GM19324 (cell line): ENCODE data around the gene STC2.

ENCODE experiments used
- ATAC-seq: cut with Tn5 transposase; IDR thresholded peaks from one replicate; pipeline ENCODE4 v1.9.1; 2021; ENCODE audit warnings: mild to moderate bottlenecking, moderate library complexity; ENCODE audit not compliant: unreplicated experiment, low FRiP score

The STC2 gene

GRCh38 chr5:173329491-173330337 is 1.5 kb upstream of the STC2 start:
- ATAC-seq = no peak

DNA sequence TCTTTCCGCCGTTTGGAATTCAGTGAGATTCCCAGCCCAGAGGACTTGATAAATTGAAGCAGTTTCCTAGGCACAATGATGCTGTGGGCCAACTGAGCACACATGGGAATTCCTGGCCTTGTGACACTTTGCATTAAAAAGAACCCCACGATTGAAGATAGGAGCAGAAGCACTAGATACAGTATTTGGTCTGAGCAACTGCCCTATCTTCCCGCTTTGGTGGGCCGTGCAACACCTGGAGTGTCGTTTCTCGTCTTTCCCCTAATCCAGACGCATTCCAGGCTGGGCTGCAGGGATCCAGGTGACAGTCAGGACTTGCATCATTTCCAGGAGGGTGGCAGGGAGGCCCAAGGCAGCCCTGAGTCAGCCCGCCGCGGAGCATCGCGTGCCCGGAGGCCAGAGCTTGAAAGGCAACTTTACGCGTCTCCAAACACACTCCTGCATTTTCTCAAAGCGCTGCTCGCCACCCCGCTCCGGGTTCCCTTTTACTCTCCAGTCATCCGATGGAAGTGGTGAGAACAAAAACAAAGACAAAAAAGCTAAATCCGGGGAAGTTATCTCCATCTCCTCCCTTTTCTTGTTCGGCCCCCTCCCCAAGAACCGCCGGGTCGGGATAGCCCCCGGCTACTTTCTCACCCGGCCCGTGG is 753 bp upstream of the STC2 start:
- no peak for ATAC-seq

DNA sequence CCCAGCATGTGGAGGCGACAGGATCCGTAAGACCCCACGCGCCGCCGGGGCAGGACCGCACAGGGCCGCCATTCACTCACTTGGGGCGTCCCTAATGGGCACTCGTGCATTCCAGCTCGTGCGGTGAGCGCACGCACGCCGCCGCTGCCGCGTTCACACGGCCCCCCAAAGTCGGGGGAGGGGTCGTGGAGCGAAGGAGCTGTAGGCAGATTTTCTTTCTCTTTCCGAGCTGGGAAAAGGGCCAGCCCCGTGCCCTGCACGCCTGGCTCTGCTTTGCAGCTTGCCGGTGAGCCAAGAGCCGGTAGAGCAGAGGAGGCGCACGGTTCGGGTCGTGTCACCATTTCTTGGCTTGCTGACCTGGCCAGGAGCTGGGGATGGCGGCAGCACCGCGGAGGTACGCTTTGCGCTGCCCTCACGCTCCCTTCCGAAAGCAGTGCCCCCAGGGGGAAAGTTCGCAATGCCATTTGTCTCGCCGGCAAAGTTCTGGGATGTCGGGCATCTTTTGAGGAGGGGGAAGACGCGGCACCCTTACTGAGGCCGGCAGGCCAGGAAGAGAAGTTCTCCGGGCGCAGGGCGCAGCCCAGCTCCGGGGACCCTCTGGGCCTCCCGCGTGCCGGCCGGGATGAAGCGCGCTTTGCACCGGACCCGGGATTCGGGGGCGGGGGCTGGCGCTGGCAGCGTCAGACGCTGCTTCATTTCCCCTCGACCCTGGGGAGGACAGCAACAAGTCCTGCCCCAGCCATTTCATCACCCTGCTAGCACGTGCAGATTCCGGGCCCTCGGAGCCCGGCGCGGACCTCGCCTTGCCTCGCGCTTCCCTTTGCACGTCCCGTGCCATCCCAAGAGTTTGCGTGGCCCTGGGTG is 898 bp downstream of the STC2 start:
- no peak for ATAC-seq

DNA sequence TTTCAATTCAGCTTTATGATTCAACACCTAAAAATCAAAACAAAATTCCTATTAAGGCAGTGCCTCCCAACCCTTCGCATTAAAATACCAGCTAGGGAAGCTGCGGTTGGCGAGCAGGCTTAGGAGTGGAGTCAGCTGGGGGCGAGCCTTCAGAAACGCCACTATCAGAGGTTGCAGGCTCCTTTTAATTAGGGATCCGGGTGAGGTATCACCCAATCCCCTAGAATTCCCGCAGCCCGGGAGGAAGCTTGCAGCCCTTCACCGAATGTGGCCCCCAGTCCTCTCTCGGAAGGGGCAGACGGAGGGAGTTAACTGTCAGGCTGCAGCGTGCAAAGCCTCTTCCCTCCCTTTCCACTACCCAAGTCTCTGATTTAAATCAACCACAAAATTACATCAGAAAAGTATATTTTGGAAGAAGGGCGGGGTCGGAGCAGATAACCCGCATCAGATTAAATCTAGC is 1.7 kb downstream of the STC2 start:
- no peak for ATAC-seq

- ATAC-seq = no peak
These were observed 3.0 kb downstream of the STC2 start for GRCh38 chr5:173325091-173325698.

- ATAC-seq = no peak
These were observed 3.9 kb downstream of the STC2 start for GRCh38 chr5:173324115-173325001.

- no peak for ATAC-seq
These were observed 4.5 kb downstream of the STC2 start for GRCh38 chr5:173323799-173324114.

DNA sequence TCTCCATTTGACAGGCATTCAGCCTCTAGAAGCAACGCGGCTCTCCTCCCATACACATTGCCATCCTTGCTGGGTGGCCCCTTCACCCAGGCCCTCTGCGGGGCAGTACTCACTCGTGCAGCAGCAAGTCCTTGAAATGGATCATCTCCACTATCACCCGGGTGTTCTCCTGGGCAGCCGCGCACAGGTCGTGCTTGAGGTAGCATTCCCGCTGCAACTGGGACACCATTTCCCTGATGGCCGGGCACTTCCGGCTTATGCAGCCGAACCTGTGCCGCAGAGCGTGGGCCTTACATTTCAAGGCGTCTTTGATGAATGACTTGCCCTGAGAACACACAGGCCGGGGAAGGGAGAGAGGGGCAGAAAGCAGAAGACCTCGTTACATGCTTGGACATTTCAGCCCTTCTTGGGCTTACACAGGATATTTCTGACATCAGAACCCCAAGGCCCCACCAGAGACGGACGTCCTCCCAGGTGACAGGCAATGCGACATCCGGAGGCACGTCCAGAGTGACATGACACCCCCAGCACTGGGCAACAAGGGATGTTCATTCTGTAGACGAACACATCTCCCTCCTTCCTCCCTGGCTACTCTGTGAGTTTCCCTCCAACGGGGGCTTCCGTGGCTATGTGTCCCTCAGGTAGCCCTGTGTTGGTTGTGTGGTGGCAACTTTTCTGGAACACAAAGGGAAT is 5.0 kb downstream of the STC2 start:
- ATAC-seq = no peak

DNA sequence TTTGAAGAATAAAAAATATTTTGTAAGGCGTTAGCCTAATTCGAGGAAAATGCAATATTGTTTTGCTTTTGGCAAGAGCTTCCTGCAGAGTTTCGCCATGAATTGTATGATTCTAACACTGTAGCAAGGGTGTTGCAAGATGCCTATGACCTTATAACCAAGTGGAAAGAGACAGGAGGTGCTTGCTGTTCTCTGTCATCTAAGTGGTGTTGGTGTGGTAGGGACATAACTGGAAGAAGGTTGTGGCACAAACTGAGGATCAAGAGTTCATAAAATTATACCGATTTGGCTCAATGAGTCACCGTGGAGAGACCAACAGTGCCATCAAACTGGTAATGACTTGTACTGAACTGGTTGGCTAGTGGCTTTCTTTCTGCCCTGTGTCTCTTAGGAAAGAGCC is 6.3 kb downstream of the STC2 start:
- no peak for ATAC-seq

GRCh38 chr5:173320259-173320658 is 8.0 kb downstream of the STC2 start:
- no peak for ATAC-seq

GRCh38 chr5:173319646-173320045 is 8.6 kb downstream of the STC2 start:
- no peak for ATAC-seq

GRCh38 chr5:173318881-173319620 is 9.2 kb downstream of the STC2 start:
- ATAC-seq = no peak

- ATAC-seq = no peak
These were observed 9.9 kb downstream of the STC2 start for GRCh38 chr5:173318330-173318729.

GRCh38 chr5:173317852-173318251 is 10.4 kb downstream of the STC2 start:
- no peak for ATAC-seq

DNA sequence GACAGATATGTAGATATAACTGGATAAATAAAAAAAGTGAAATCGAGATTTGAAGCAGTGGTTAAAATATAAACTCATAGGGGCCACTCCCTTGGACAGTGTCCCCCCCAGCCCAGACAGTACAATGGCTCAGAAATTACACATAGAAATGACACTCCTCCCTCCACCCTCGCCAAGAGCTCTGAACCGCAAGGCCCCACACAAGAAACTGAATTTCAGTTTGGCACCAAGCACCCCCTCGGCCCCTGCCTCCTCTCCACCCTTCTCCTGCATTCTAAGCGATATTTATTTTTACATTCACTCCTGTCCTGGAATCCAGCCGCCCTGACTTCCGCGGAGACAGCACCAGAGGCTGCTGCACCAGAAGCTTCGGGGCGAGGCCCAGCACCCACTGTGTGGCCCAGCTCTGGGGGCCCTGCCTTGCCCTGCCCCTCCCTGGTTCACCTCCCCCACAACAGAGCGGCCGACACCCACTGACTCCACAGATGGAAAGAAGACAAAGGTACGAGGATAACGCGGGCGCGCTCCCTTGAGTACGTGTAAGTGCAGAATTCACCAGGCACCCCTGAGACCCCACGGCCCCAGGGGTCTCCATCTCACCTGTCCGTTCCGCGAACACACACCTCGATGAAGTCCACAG is 11.0 kb downstream of the STC2 start:
- no peak for ATAC-seq

GRCh38 chr5:173316339-173317020 is 11.7 kb downstream of the STC2 start:
- no peak for ATAC-seq

DNA sequence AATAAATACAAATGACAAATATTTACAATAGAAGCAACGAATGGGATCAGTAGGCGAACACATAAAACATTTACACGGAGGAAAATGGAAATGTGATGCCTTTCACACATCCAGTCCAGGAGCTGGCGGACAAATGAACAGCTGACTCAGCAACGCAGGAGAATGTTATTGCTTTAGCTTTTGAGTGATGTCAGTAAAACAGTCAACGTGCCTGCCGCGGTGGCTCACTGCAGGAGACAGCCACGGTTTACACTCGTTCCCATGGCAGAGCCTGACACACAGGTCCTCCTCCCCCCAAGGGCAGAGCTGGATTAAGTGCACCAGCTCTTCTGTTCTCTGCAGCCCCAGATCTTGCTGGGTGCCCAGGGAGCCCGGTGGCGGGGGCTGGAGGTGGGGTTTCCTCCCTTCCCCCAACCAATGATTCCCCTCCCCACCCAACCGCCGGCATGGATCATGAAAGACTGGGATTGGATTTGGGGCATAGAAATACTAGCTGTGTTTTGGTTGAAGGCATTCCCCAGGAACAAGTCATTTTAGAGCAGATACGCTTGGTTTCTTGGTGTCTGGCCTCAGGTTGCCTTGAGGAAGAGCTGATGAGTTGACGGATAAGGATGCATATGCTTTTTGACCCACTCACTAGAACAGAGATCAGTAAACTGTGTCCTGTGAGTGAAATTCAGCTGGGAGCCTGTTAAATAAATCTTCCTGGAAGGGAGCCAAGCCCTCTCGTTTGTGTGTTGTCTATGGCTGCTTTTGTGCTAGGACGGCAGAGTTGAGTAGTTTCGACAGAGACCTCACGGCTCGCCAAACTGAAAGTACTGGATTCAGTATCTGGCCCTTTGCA is 12.5 kb downstream of the STC2 start:
- ATAC-seq = no peak
